Endothelial cell of umbilical vein (primary cell): ENCODE measurements around the gene PTPRT.

Experiments
- CTCF ChIP-seq, 2 donors: IDR thresholded peaks; 1 replicate in 1 of 2; 2 replicates in 1 of 2; pipeline ENCODE4 v1.5.1; 2011; ENCODE audit warnings: low read length in 2 of 2, mild to moderate bottlenecking in 2 of 2, moderate library complexity in 2 of 2, control low read depth in 1 of 2, inconsistent platforms in 1 of 2, low read depth in 1 of 2; ENCODE audit not compliant: insufficient read depth in 1 of 2; ENCODE audit errors: extremely low read depth in 1 of 2
- POLR2A ChIP-seq: IDR thresholded peaks from 2 replicates; pipeline ENCODE4 v1.6.1; 2012; ENCODE audit warnings: low read depth, mild to moderate bottlenecking, control low read depth, low read length

- no peak for TF ChIP-seq CTCF (IDR thresholded peaks at IDR 0.05; ENCODE audit: extremely low read depth in 1 of 2, insufficient read depth in 1 of 2, low read depth in 1 of 2, low read length in 2 of 2)
- TF ChIP-seq POLR2A: no peak
These were observed 912.7 kb downstream of the PTPRT start for GRCh38 chr20:42276718-42277602.
